Measurements from ENCODE around the gene COL9A3. TPM values are rescaled to one million over a fixed set of nuclear protein-coding genes. Genes with fewer than 3 reads are reported as not detected.

COL9A3 gene
- total RNA-seq, 1 donor: 0.43 TPM

GRCh38 chr20:62812907-62813200 lies 4.0 kb upstream of the COL9A3 start:
- no peak for DNase-seq (ENCODE audit: low read depth)
- TF ChIP-seq CTCF (IDR thresholded peaks at IDR 0.05; ENCODE audit: insufficient read depth, low read depth, low read length): no peak
- H3K4me3 ChIP-seq (ENCODE audit: low read depth, low read length): no peak overlapping the region

GRCh38 chr20:62813588-62813987 lies 3.3 kb upstream of the COL9A3 start:
- TF ChIP-seq CTCF (IDR thresholded peaks at IDR 0.05; ENCODE audit: insufficient read depth, low read depth, low read length): no peak
- DNase-seq (ENCODE audit: low read depth): no peak
- no peak overlapping the region for H3K4me3 ChIP-seq (ENCODE audit: low read depth, low read length)

GRCh38 chr20:62814060-62814708 lies 2.7 kb upstream of the COL9A3 start:
- H3K4me3 ChIP-seq (ENCODE audit: low read depth, low read length): no peak overlapping the region
- no peak for DNase-seq (ENCODE audit: low read depth)
- no peak for TF ChIP-seq CTCF (IDR thresholded peaks at IDR 0.05; ENCODE audit: insufficient read depth, low read depth, low read length)

GRCh38 chr20:62814709-62815065 lies 2.2 kb upstream of the COL9A3 start:
- no peak for DNase-seq (ENCODE audit: low read depth)
- TF ChIP-seq CTCF (IDR thresholded peaks at IDR 0.05; ENCODE audit: insufficient read depth, low read depth, low read length): no peak
- no peak overlapping the region for H3K4me3 ChIP-seq (ENCODE audit: low read depth, low read length)

- H3K4me3 ChIP-seq (ENCODE audit: low read depth, low read length): no peak overlapping the region
- peak; percentile 39 for DNase-seq (ENCODE audit: low read depth)
Measured at GRCh38 chr20:62815066-62815991, 1.5 kb upstream of the COL9A3 start.

More at GRCh38 chr20:62815066-62815991, 1.5 kb upstream of the COL9A3 start:
- TF ChIP-seq CTCF (IDR thresholded peaks at IDR 0.05; ENCODE audit: insufficient read depth, low read depth, low read length): no peak
